ENCODE measurements around the gene PSMC5.

Gene PSMC5

DNA sequence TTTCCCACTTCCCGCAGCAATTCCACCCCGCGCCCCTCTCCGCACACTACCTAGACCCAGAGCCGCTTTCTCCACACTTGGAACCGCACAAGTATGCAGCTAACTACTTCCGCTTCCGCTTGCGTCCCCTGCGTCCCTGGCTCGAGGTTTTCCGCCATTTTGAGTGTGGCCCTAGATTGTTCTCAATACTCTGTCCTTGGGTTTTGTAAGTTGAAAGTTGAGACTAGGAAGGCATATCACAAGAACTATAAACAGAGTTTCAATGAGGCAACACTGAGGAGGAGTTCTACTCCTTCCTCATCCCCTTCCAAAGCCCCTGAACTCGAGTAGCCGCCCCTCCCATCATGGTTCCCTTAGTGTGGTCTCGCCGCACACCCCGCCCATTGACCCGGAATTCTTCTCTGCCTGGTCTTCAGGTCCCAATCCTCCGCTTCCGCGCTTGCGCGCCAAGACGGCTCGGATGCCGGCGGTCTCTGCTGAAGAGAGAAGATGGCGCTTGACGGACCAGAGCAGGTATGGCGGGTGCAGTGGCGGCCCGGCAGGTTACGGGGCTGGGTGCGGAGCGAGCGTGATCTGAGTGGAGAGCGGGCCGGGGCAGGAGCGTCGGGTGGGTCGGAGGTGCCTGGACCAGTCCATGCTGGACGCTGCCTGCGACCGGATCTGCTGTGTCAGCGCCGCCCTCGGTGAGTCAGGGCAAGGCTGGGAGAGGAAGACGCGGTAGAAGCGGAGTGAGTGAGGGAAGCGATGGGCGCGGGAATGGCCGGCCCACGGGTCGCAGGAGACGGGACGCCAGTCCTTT, at the start of gene PSMC5, which contains the start of gene FTSJ3:
TSS of gene PSMC5 (plus strand) at position 430 of the 799 bp plus-strand sequence. CDS start at position 490, 60 bp downstream.
TSS of gene FTSJ3 (minus strand) at position 662 of the 799 bp plus-strand sequence. CDS start 761 bp downstream, outside the sequence.
- peaks cover 49% of the 10 kb centered on the region for H3K4me1 Mint-ChIP-seq
- peak within 1 kb of the TSS; percentile 100 for H3K27ac Mint-ChIP-seq
- TF ChIP-seq, protein P1, sequence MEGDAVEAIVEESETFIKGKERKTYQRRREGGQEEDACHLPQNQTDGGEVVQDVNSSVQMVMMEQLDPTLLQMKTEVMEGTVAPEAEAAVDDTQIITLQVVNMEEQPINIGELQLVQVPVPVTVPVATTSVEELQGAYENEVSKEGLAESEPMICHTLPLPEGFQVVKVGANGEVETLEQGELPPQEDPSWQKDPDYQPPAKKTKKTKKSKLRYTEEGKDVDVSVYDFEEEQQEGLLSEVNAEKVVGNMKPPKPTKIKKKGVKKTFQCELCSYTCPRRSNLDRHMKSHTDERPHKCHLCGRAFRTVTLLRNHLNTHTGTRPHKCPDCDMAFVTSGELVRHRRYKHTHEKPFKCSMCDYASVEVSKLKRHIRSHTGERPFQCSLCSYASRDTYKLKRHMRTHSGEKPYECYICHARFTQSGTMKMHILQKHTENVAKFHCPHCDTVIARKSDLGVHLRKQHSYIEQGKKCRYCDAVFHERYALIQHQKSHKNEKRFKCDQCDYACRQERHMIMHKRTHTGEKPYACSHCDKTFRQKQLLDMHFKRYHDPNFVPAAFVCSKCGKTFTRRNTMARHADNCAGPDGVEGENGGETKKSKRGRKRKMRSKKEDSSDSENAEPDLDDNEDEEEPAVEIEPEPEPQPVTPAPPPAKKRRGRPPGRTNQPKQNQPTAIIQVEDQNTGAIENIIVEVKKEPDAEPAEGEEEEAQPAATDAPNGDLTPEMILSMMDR (IDR thresholded peaks at IDR 0.05) = peak; percentile 45
- peak; percentile 93 for DNase-seq
- no peaks in the 10 kb centered on the region for H3K9me3 Mint-ChIP-seq
- H3K4me3 Mint-ChIP-seq = peak within 1 kb of the TSS; percentile 99
- peaks cover 5% of the 10 kb centered on the region for H3K27me3 Mint-ChIP-seq (ENCODE audit: low read depth, poor library complexity)
- peaks cover 58% of the 10 kb centered on the region for H3K36me3 Mint-ChIP-seq (ENCODE audit: low read depth)

GRCh38 chr17:63780507-63780906, 46.7 kb upstream of the PSMC5 start:
- TF ChIP-seq, protein P1 (IDR thresholded peaks at IDR 0.05) = no peak
- no peaks in the 10 kb centered on the region for H3K27me3 Mint-ChIP-seq (ENCODE audit: low read depth, poor library complexity)
- no peak overlapping the region for H3K27ac Mint-ChIP-seq
- DNase-seq = no peak
- H3K36me3 Mint-ChIP-seq (ENCODE audit: low read depth) = peaks cover 53% of the 10 kb centered on the region
- peaks cover 21% of the 10 kb centered on the region for H3K4me1 Mint-ChIP-seq
- no peak overlapping the region for H3K4me3 Mint-ChIP-seq
- H3K9me3 Mint-ChIP-seq = no peaks in the 10 kb centered on the region

GRCh38 chr17:63780928-63781327, 46.3 kb upstream of the PSMC5 start:
- TF ChIP-seq, protein P1 (IDR thresholded peaks at IDR 0.05) = no peak
- H3K36me3 Mint-ChIP-seq (ENCODE audit: low read depth) = peaks cover 57% of the 10 kb centered on the region
- H3K27ac Mint-ChIP-seq = no peak overlapping the region
- no peaks in the 10 kb centered on the region for H3K27me3 Mint-ChIP-seq (ENCODE audit: low read depth, poor library complexity)
- H3K9me3 Mint-ChIP-seq = no peaks in the 10 kb centered on the region
- H3K4me3 Mint-ChIP-seq = no peak overlapping the region
- H3K4me1 Mint-ChIP-seq = peaks cover 17% of the 10 kb centered on the region
- DNase-seq = no peak

DNA sequence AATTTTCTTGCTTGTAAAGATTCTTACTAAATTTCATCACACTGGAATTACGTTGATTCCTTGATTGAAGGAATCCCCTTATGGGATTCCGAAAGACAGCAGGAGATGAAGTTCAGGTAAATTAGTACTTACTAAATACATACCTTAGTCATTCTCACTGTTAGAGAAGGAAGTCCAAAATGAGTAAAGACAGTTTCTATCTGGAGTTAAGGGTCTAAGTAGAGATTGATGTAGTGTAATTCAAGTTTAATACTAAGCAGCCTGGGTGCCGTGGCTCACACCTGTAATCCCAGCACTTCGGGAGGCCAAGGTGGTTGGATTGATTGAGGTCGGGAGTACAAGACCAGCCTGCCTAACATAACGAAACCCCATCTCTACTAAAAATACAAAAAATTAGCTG, 43.7 kb upstream of the PSMC5 start:
- no peak for DNase-seq
- H3K4me1 Mint-ChIP-seq = peaks cover 7% of the 10 kb centered on the region
- H3K9me3 Mint-ChIP-seq = no peaks in the 10 kb centered on the region
- H3K36me3 Mint-ChIP-seq (ENCODE audit: low read depth) = peaks cover 58% of the 10 kb centered on the region
- no peak overlapping the region for H3K4me3 Mint-ChIP-seq
- H3K27me3 Mint-ChIP-seq (ENCODE audit: low read depth, poor library complexity) = no peaks in the 10 kb centered on the region
- H3K27ac Mint-ChIP-seq = peak overlapping the region; percentile 57
- TF ChIP-seq, protein P1 (IDR thresholded peaks at IDR 0.05) = no peak

DNA sequence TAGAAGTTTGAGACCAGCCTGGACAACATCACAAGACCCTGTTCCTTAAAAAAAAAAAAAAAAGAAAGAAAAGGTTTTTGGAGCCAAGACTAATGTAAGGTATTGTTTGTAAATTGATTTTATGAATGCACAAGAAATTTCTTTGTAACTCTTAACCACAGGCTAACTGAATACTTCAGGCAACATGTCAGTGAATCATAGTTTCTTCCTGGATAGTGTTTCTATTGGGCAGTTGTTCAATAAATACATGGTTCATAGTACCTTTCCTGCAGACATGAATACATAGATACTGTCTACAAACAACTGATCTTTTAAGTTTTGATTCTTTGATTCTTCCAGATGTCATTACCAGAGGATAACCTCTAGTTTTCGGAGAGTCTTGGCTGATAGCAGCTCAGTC, 41.7 kb upstream of the PSMC5 start:
- no peak for DNase-seq
- Mint-ChIP-seq H3K36me3 (ENCODE audit: low read depth) (peaks cover 49% of the 10 kb centered on the region), H3K27me3 (ENCODE audit: low read depth, poor library complexity) (no peaks in the 10 kb centered on the region), H3K4me1 (peaks cover 7% of the 10 kb centered on the region), H3K27ac (no peak overlapping the region), H3K4me3 (no peak overlapping the region), H3K9me3 (no peaks in the 10 kb centered on the region)
- TF ChIP-seq, protein P1 (IDR thresholded peaks at IDR 0.05) = no peak

DNA sequence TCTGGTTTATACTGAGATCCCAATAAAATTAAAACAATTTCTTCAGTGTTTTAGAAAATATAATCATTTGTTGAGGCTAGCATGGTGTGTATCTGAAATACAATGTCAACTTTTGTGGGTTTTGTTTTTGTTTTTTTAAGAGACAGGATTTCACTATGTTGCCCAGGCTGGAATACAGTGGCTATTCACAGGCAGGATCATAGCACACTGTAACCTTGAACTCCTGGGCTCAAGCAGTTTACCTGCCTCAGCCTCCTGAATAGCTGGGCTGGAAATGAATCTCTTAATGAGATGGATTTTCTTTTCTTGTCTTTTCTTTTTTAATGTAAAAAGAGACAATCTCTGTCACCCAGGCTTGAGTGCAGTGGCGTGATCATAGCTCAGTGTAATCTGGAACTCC, 41.1 kb upstream of the PSMC5 start:
- Mint-ChIP-seq H3K36me3 (ENCODE audit: low read depth) (peaks cover 43% of the 10 kb centered on the region), H3K4me1 (peaks cover 7% of the 10 kb centered on the region), H3K27me3 (ENCODE audit: low read depth, poor library complexity) (no peaks in the 10 kb centered on the region), H3K4me3 (no peak overlapping the region), H3K9me3 (no peaks in the 10 kb centered on the region), H3K27ac (no peak overlapping the region)
- DNase-seq = no peak
- TF ChIP-seq, protein P1 (IDR thresholded peaks at IDR 0.05) = no peak

All from nephron progenitor cell (in vitro differentiated cells).